Loucy (cell line): ENCODE data around the gene CD74.

Experiments used
- EZH2phosphoT487 ChIP-seq: fragments of 200-600 bp; IDR thresholded peaks from 2 replicates; pipeline ENCODE4 v1.6.1; 2018; ENCODE audit warnings: antibody characterized with exemption, mild to moderate bottlenecking, moderate library complexity, borderline replicate concordance
- TF ChIP-seq, protein P1 (sequence below): fragments of 200-600 bp; sonication (generic); conservative IDR thresholded peaks from 2 replicates; pipeline ENCODE4 v1.5.1; 2014; ENCODE audit warnings: mild to moderate bottlenecking, antibody characterized with exemption, low read length

- TF ChIP-seq, protein P1, sequence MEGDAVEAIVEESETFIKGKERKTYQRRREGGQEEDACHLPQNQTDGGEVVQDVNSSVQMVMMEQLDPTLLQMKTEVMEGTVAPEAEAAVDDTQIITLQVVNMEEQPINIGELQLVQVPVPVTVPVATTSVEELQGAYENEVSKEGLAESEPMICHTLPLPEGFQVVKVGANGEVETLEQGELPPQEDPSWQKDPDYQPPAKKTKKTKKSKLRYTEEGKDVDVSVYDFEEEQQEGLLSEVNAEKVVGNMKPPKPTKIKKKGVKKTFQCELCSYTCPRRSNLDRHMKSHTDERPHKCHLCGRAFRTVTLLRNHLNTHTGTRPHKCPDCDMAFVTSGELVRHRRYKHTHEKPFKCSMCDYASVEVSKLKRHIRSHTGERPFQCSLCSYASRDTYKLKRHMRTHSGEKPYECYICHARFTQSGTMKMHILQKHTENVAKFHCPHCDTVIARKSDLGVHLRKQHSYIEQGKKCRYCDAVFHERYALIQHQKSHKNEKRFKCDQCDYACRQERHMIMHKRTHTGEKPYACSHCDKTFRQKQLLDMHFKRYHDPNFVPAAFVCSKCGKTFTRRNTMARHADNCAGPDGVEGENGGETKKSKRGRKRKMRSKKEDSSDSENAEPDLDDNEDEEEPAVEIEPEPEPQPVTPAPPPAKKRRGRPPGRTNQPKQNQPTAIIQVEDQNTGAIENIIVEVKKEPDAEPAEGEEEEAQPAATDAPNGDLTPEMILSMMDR = no peak
- TF ChIP-seq EZH2phosphoT487 = no peak
These were observed 9.4 kb upstream of the CD74 start for GRCh38 chr5:150422075-150422474.
